BLaER1 (cell line): ENCODE results near the gene KCTD16.

Source experiments
- H3K27ac ChIP-seq: shearing (Covaris generic); formaldehyde crosslinking; 2 replicates; pipeline ENCODE4 v1.8.1; 2022
- H3K27me3 ChIP-seq: shearing (Covaris generic); formaldehyde crosslinking; 2 replicates; pipeline ENCODE4 v1.8.1; 2022
- H3K36me3 ChIP-seq: shearing (Covaris generic); formaldehyde crosslinking; 2 replicates; pipeline ENCODE4 v1.8.1; 2022
- H3K4me1 ChIP-seq: shearing (Covaris generic); formaldehyde crosslinking; 2 replicates; pipeline ENCODE4 v1.8.1; 2022
- H3K4me2 ChIP-seq: shearing (Covaris generic); formaldehyde crosslinking; 2 replicates; pipeline ENCODE4 v1.8.1; 2022
- H3K4me3 ChIP-seq: shearing (Covaris generic); formaldehyde crosslinking; 2 replicates; pipeline ENCODE4 v1.8.1; 2022
- H3K9ac ChIP-seq: shearing (Covaris generic); formaldehyde crosslinking; 2 replicates; pipeline ENCODE4 v1.8.1; 2022
- H3K9me3 ChIP-seq: shearing (Covaris generic); formaldehyde crosslinking; 2 replicates; pipeline ENCODE4 v1.8.1; 2022
- H4K20me1 ChIP-seq: shearing (Covaris generic); formaldehyde crosslinking; 2 replicates; pipeline ENCODE4 v1.8.1; 2022
- Cebpa-rat ChIP-seq: shearing (Covaris generic); IDR thresholded peaks from 2 replicates; pipeline ENCODE4 v1.8.1; 2022

Gene KCTD16

GRCh38 chr5:144203750-144204596 lies 33.3 kb downstream of the KCTD16 start:
- Histone ChIP-seq H3K9ac (no peak overlapping the region), H3K9me3 (no peaks in the 10 kb centered on the region), H4K20me1 (no peaks in the 10 kb centered on the region), H3K36me3 (no peaks in the 10 kb centered on the region), H3K4me1 (no peaks in the 10 kb centered on the region), H3K4me3 (no peak overlapping the region), H3K4me2 (no peak overlapping the region), H3K27me3 (no peaks in the 10 kb centered on the region), H3K27ac (no peak overlapping the region)
- no peak for TF ChIP-seq Cebpa-rat

GRCh38 chr5:144205141-144205551 lies 34.5 kb downstream of the KCTD16 start:
- no peak for TF ChIP-seq Cebpa-rat
- Histone ChIP-seq H3K4me3 (no peak overlapping the region), H4K20me1 (no peaks in the 10 kb centered on the region), H3K27ac (no peak overlapping the region), H3K9ac (no peak overlapping the region), H3K9me3 (no peaks in the 10 kb centered on the region), H3K4me2 (no peak overlapping the region), H3K27me3 (no peaks in the 10 kb centered on the region), H3K4me1 (no peaks in the 10 kb centered on the region), H3K36me3 (no peaks in the 10 kb centered on the region)

GRCh38 chr5:144206141-144206540 lies 35.5 kb downstream of the KCTD16 start:
- no peaks in the 10 kb centered on the region for H3K27me3 ChIP-seq
- no peaks in the 10 kb centered on the region for H4K20me1 ChIP-seq
- H3K4me3 ChIP-seq: no peak overlapping the region
- no peaks in the 10 kb centered on the region for H3K9me3 ChIP-seq
- H3K4me2 ChIP-seq: no peak overlapping the region
- H3K36me3 ChIP-seq: no peaks in the 10 kb centered on the region
- no peak overlapping the region for H3K9ac ChIP-seq
- H3K27ac ChIP-seq: no peak overlapping the region
- no peak for TF ChIP-seq Cebpa-rat
- no peaks in the 10 kb centered on the region for H3K4me1 ChIP-seq

GRCh38 chr5:144207875-144208444 lies 37.3 kb downstream of the KCTD16 start:
- H3K27ac ChIP-seq: no peak overlapping the region
- H3K36me3 ChIP-seq: no peaks in the 10 kb centered on the region
- no peak overlapping the region for H3K9ac ChIP-seq

GRCh38 chr5:144209361-144209760 lies 38.7 kb downstream of the KCTD16 start:
- no peak for TF ChIP-seq Cebpa-rat
- Histone ChIP-seq H3K27ac (no peak overlapping the region), H3K4me3 (no peak overlapping the region), H4K20me1 (no peaks in the 10 kb centered on the region), H3K27me3 (no peaks in the 10 kb centered on the region), H3K9me3 (no peaks in the 10 kb centered on the region), H3K36me3 (no peaks in the 10 kb centered on the region), H3K4me1 (no peaks in the 10 kb centered on the region), H3K9ac (no peak overlapping the region), H3K4me2 (no peak overlapping the region)

More at GRCh38 chr5:144207875-144208444, 37.3 kb downstream of the KCTD16 start:
- Histone ChIP-seq H3K4me3 (no peak overlapping the region), H3K9me3 (no peaks in the 10 kb centered on the region), H3K4me2 (no peak overlapping the region), H3K4me1 (no peaks in the 10 kb centered on the region), H4K20me1 (no peaks in the 10 kb centered on the region), H3K27me3 (no peaks in the 10 kb centered on the region)
- no peak for TF ChIP-seq Cebpa-rat

- Histone ChIP-seq H3K27ac (no peak overlapping the region), H3K27me3 (no peaks in the 10 kb centered on the region), H3K4me2 (no peak overlapping the region), H3K4me1 (no peaks in the 10 kb centered on the region), H3K4me3 (no peak overlapping the region), H3K36me3 (no peaks in the 10 kb centered on the region), H3K9me3 (no peaks in the 10 kb centered on the region), H3K9ac (no peak overlapping the region), H4K20me1 (no peaks in the 10 kb centered on the region)
- TF ChIP-seq Cebpa-rat: no peak
Observed at GRCh38 chr5:144210655-144211054, 40.0 kb downstream of the KCTD16 start.

GRCh38 chr5:144219869-144220268 lies 49.2 kb downstream of the KCTD16 start:
- no peaks in the 10 kb centered on the region for H3K27me3 ChIP-seq
- no peaks in the 10 kb centered on the region for H4K20me1 ChIP-seq
- TF ChIP-seq Cebpa-rat: no peak

GRCh38 chr5:144227363-144227999 lies 56.8 kb downstream of the KCTD16 start:
- Histone ChIP-seq H3K27me3 (no peaks in the 10 kb centered on the region), H3K4me1 (no peaks in the 10 kb centered on the region), H3K9ac (no peak overlapping the region), H3K9me3 (no peaks in the 10 kb centered on the region), H4K20me1 (no peaks in the 10 kb centered on the region), H3K36me3 (no peaks in the 10 kb centered on the region), H3K27ac (no peak overlapping the region), H3K4me3 (no peak overlapping the region), H3K4me2 (no peak overlapping the region)
- TF ChIP-seq Cebpa-rat: no peak

More at GRCh38 chr5:144219869-144220268, 49.2 kb downstream of the KCTD16 start:
- no peak overlapping the region for H3K9ac ChIP-seq
- no peaks in the 10 kb centered on the region for H3K4me1 ChIP-seq
- no peaks in the 10 kb centered on the region for H3K9me3 ChIP-seq
- H3K4me2 ChIP-seq: no peak overlapping the region
- H3K36me3 ChIP-seq: no peaks in the 10 kb centered on the region
- H3K27ac ChIP-seq: no peak overlapping the region
- H3K4me3 ChIP-seq: no peak overlapping the region

- H3K4me3 ChIP-seq: no peak overlapping the region
- no peaks in the 10 kb centered on the region for H3K27me3 ChIP-seq
- H3K9ac ChIP-seq: no peak overlapping the region
- H3K27ac ChIP-seq: no peak overlapping the region
- TF ChIP-seq Cebpa-rat: no peak
- no peaks in the 10 kb centered on the region for H3K9me3 ChIP-seq
- H4K20me1 ChIP-seq: no peaks in the 10 kb centered on the region
- H3K4me1 ChIP-seq: no peaks in the 10 kb centered on the region
- H3K36me3 ChIP-seq: no peaks in the 10 kb centered on the region
- H3K4me2 ChIP-seq: no peak overlapping the region
Observed at GRCh38 chr5:144230806-144231205, 60.1 kb downstream of the KCTD16 start.

- Histone ChIP-seq H3K27me3 (no peaks in the 10 kb centered on the region), H3K4me1 (no peaks in the 10 kb centered on the region), H3K9me3 (no peaks in the 10 kb centered on the region), H3K4me2 (no peak overlapping the region), H3K4me3 (no peak overlapping the region), H3K36me3 (no peaks in the 10 kb centered on the region), H4K20me1 (no peaks in the 10 kb centered on the region), H3K9ac (no peak overlapping the region), H3K27ac (no peak overlapping the region)
- TF ChIP-seq Cebpa-rat: no peak
Observed at GRCh38 chr5:144232285-144232684, 61.6 kb downstream of the KCTD16 start.
